Muscle of leg (tissue), 11 donors: ENCODE data around the gene PCYOX1L. TPM values are rescaled to one million over a fixed set of nuclear protein-coding genes. Genes with fewer than 3 reads are reported as not detected.
A peak's percentile ranks its signal among the peaks of the same experiment; 100 is the strongest.

Experiments used
- DNase-seq: peaks from one replicate; pipeline ENCODE4 v3.0.0; 2013
- H3K27ac ChIP-seq: one replicate; pipeline ENCODE4 v1.5.1; 2013; ENCODE audit warnings: mild to moderate bottlenecking, low read length, control low read depth
- H3K27me3 ChIP-seq: one replicate; pipeline ENCODE4 v1.6.1; 2013; ENCODE audit warnings: low read length; ENCODE audit not compliant: control insufficient read depth, insufficient read depth
- H3K36me3 ChIP-seq: one replicate; pipeline ENCODE4 v1.6.1; 2013; ENCODE audit warnings: low read length; ENCODE audit not compliant: control insufficient read depth, insufficient read depth
- H3K4me1 ChIP-seq: one replicate; pipeline ENCODE4 v1.6.1; 2013; ENCODE audit warnings: low read length; ENCODE audit not compliant: control insufficient read depth, insufficient read depth
- H3K4me3 ChIP-seq: one replicate; pipeline ENCODE4 v1.5.1; 2013; ENCODE audit warnings: low read length, control low read depth
- H3K9me3 ChIP-seq: replicated peaks from 2 replicates; pipeline ENCODE4 v1.6.1; 2013; ENCODE audit warnings: low read depth, low read length; ENCODE audit not compliant: control insufficient read depth
- WGBS: methylation state at CpG from one replicate; pipeline ENCODE4 v1.1.5; 2013; ENCODE audit warnings: missing lambda C conversion rate; ENCODE audit not compliant: insufficient coverage; 5-methylcytosine and 5-hydroxymethylcytosine counted together
- polyA plus RNA-seq, 8 donors: library from polyadenylated mRNA; unstranded; fragments of 120-200 nt; gene quantifications; one replicate each; pipeline versions ENCODE4 v1.2.1 to v1.2.3, GENCODE V29; 2013; ENCODE audit warnings: inconsistent platforms in 1 of 8, low replicate concordance in 1 of 8; ENCODE audit not compliant: insufficient read length in 8 of 8, insufficient read depth in 1 of 8
- total RNA-seq: library from RNA; stranded (reverse); fragments of 120-200 nt; gene quantifications from one replicate; pipeline ENCODE4 v1.2.4, GENCODE V29; 2013

PCYOX1L gene
- total and polyA plus RNA-seq, 9 donors = 6.3 to 11.6 (median 9.2) TPM

DNA sequence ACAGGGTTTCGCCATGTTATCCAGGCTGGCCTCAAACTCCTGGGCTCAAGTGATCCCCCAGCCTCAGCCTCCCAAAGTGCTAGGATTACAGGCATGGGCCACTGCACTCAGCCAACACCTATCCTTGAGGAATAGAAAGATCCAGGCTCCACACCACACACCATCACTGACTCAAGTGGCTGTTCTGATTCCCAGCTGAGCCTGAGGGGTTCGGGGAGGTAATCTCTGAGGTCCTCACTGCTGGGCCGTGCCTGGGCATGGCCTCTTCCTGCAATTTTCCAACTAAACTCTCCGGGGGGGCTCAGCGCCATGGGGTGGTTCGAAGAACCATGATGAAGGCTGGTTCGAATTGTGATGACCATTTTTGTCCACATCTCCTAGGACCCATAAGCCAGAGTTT is 52.2 kb downstream of the PCYOX1L start:
- Histone ChIP-seq H3K36me3 (peaks cover 10% of the 10 kb centered on the region), H3K9me3 (no peaks in the 10 kb centered on the region), H3K27me3 (no peaks in the 10 kb centered on the region), H3K27ac (no peak overlapping the region), H3K4me3 (peak overlapping the region; percentile 45), H3K4me1 (peaks cover 34% of the 10 kb centered on the region)
- WGBS = no CpG with 5 or more reads among the region's 7 CpGs
- no peak for DNase-seq

DNA sequence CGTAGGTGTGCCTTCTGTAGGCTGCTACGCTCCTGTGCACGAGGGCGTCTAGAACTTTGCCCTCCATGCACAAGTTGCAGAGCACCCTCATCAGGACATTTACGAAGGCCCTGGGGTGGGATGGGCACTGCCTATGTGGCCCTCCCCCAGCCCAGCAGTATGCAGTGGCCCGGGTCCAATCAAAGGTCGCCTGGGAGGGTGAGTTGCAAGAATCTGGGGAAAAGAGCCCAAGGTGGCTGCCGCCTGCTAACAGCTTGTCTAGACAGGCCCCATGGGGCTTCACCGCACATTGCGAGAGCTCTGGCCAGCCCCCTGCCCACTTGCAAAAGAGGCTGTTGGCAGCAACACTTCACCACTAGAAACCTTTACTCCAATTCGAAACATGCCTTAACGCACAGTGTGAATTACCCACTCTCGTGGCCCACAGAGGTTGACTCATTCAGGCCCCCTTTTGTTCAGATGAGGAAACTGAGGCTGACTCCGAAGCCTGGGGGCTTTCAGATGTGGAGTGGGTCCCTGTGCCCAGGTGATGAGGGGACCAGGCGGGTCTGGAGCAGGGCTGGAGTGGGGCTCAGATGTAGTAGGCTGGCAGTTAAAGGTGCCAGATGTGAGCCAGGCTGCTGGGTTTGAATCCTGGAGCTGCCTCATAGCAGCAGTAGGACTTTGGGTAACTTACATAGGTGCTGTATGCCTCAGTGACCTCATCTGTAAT is 53.0 kb downstream of the PCYOX1L start:
- H3K4me1 ChIP-seq = peaks cover 30% of the 10 kb centered on the region
- peaks cover 12% of the 10 kb centered on the region for H3K36me3 ChIP-seq
- WGBS = 69% methylated on average over 10 of the region's 15 CpGs

DNA sequence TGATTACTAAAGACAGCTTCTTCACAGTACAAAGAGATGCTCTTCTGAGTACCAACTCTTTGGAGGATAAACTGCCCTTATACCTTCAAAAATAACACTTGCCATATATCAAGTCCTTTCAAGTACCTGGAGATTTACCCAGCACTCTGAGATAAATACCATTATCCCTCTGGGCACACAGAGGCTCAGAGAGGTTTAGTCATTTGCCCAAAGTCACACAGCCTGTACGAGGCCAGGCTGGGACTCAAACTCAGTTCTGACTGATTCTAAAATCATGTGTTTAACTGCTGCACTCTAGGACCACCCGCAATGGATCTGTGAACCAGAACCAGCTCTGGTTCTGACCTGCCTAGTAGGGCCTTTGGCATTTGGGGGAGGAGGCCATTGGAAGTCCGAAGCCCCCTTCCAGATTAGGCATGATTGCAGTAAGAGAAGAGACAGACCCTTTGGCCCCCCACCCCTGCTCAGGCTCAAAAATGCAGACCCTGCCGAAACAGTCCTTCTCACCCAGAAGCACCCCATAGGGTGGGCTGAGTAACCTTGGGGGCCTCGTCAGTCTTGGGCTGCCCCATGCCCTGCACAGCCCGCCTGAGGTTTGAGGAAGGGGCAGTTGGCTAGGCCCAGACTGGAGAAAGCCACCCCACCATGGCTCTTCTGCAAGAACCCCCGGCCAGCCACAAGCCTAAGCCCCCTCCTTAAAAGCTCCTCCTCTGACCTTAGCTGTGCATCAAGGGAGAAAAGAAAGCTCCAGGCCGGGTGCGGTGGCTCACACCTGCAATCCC is 54.1 kb downstream of the PCYOX1L start:
- Histone ChIP-seq H3K4me3 (peak overlapping the region; percentile 28), H3K9me3 (no peaks in the 10 kb centered on the region), H3K36me3 (peaks cover 12% of the 10 kb centered on the region), H3K27me3 (no peaks in the 10 kb centered on the region), H3K27ac (no peak overlapping the region), H3K4me1 (peaks cover 27% of the 10 kb centered on the region)
- 71% methylated on average over 5 of the region's 9 CpGs for WGBS
- no peak for DNase-seq

More for the DNA sequence above, 53.0 kb downstream of the PCYOX1L start:
- no peak overlapping the region for H3K27ac ChIP-seq
- H3K9me3 ChIP-seq = no peaks in the 10 kb centered on the region
- peak overlapping the region; percentile 45 for H3K4me3 ChIP-seq
- H3K27me3 ChIP-seq = no peaks in the 10 kb centered on the region
- no peak for DNase-seq

DNA sequence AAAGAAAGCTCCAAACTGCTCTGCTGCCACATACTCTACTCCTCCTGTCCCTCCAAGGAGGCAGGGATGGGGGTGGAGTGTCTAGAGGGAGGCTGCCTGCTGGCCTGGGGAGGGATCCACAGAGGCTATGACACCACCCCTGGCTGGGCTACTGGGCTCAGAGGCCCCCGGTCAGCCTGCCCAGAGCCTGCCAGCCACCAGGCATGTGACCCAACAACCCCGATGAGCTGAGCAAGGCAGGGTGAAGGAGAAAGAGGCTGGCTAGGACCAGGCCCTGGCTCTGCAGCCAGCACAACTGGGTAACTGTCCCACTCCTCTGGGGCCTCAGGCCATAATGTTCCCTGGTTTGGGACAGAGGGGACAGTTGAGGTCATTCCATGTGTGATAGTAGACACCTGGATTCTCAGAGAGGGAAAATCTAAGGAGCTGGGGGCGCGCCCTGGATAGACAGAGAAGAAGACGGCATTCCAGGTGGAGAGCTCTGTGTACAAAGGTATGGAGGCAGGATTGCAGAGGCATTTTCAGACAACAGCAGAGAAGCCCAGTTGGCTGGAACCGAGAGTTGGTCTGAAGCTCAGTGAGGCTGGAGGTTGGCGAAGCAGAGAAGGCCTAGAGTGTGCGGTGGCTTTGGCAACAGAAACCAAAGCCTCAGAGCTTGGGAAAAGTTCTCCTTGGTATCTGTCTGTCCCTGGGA is 55.1 kb downstream of the PCYOX1L start:
- 87% methylated on average over 4 of the region's 8 CpGs for WGBS
- Histone ChIP-seq H3K4me3 (peak overlapping the region; percentile 8), H3K27ac (peak overlapping the region; percentile 3), H3K4me1 (peaks cover 32% of the 10 kb centered on the region), H3K27me3 (no peaks in the 10 kb centered on the region), H3K36me3 (peaks cover 12% of the 10 kb centered on the region), H3K9me3 (no peaks in the 10 kb centered on the region)
- no peak for DNase-seq

DNA sequence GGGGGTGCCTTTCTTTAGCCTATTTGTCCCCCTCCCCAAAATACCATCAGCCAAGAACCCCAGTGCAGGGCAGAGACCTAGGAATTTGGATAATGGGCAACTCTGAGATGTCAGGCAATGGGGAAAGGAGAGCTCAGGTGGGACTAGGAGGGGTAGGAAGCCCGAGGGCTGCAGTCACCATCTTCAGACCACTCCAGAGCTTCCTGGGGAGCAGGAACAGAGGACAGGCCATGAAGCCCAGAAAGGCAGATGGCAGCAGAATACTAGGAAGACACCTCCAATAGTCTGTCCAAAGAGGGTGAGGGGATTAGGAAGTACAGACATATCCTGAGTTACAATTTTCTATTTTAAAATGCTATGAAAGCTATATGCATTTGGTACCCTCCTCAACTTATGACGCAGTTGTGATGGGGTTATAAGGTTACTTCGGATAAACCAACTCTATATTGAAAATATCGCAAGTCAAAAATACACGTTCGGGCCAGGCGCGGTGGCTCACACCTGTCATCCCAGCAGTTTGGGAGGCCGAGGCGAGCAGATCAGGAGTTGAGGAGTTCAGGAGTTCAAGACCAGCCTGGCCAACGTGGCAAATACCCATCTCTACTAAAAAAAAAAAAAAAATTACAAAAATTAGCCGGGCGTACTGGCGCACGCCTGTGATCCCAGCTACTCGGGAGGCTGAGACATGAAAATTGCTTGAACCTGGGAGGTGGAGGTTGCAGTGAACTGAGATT is 55.8 kb downstream of the PCYOX1L start:
- DNase-seq = no peak
- Histone ChIP-seq H3K4me1 (peaks cover 31% of the 10 kb centered on the region), H3K27ac (no peak overlapping the region), H3K27me3 (no peaks in the 10 kb centered on the region), H3K4me3 (no peak overlapping the region), H3K9me3 (no peaks in the 10 kb centered on the region), H3K36me3 (peaks cover 12% of the 10 kb centered on the region)
- no CpG with 5 or more reads among the region's 16 CpGs for WGBS

DNA sequence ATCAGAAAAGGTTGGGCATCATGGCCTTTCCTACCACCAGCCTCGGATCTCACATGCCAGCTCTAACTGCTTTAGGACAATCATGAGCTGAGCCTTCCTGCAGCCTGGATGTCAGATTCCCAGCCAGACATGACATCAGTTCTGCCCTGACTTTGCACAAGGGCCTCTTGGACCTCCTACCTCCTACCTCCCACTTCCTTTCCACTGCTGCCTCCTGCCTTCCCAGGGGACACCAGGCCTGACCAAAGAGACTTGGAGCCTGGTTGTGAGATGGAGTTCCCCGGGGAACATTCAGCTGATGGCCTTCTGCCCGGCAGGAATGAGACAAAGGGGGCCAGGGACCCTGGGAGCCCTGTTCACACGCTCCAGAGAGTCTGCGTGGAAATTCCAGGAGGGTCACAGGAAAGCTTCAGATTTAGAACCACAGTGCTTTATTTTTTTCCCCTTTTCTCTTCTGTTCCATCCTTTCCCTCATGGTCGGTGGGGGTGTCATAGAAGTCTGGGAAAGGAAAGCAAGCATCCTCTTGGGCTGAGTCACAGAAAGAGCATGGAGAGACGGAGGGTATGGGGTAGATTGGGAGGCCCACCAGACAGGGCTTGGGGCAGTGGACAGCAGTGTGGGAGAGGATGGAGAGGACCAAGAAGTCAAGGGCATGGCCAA is 56.7 kb downstream of the PCYOX1L start:
- DNase-seq = peak; percentile 69
- Histone ChIP-seq H3K4me3 (no peak overlapping the region), H3K36me3 (peaks cover 12% of the 10 kb centered on the region), H3K27me3 (no peaks in the 10 kb centered on the region), H3K4me1 (peaks cover 32% of the 10 kb centered on the region), H3K27ac (peak overlapping the region; percentile 80), H3K9me3 (no peaks in the 10 kb centered on the region)
- WGBS = 36% methylated on average over 3 of the region's 7 CpGs

DNA sequence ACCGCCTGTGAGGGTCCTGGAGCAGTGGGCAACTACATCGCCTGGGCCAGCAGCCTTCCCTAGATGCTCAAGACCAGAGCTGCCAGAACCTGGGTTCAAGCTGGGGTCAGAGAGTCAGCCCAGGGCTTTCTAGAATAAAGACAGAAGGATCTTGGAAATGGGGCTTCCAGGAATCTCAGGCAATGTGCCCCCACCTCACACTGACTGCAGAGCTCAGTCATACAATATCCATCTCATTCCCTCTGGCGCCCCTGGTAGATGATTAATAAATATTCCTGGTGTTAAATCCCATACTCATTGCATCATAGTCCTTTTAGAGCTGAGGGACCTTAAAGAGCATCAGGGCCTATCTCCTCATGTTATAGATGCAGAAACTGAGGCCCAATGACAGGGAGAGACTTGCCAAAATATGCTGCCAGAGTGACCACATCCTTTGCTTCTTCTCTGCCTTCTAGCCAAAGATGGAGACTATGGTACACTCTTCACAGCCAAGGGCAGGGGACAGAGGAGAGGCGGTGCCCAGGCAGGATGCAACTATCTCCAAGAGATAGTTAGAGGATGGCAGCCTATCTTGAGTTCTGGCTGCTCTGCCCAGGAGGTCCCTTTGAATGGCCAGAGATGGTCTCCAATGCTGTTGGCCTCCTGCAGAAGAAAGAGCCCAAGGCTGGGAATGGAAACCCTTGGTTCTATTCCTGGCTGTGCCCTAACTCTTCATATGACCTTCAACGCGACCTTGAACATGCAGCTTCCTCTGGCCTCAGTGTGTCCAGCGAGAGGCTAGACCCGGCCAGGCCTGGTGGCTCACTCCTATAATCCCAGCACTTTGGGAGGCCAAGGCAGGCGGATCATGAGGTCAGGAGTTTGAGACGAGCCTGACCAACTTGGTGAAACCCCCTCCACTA is 57.5 kb downstream of the PCYOX1L start:
- 87% methylated on average over 5 of the region's 10 CpGs for WGBS
- H3K4me3 ChIP-seq = no peak overlapping the region
- peaks cover 12% of the 10 kb centered on the region for H3K36me3 ChIP-seq
- H3K4me1 ChIP-seq = peaks cover 40% of the 10 kb centered on the region
- H3K9me3 ChIP-seq = no peaks in the 10 kb centered on the region
- H3K27me3 ChIP-seq = no peaks in the 10 kb centered on the region
- H3K27ac ChIP-seq = no peak overlapping the region
- DNase-seq = no peak

DNA sequence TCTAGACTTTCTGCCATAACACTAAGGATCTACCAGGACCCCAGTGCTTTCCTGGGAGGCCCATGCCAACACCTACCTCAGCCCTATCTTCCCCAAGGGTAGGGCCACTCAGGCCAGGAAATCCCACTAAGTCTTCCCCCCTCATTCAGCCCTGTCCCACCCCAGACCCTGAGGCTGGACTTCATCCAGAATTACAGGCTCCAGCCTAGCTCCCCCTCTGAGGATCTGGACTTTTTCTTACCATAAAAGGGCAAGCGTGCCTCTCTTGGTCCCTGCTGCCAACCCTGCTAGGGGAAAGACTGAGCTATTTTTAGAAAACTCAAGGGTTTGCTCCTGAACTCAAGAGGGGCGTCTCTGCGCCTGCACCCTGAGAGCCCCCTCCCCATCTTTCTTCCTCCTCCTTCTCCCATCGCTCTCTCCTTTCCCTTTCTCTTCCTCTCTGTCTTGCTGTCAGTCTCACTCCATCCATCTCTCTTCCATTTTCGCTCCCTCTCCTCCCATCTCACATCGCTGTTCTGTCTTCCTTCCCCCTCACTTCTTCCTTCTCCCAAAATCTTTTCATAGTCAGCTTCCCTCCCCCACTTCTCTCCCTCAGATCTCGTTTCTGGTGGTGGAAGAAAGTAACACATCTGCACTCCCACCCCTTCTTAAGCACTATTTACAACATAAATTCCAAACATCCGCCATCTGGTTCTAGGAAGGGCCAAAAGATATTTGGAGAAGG is 59.3 kb downstream of the PCYOX1L start:
- peak; percentile 92 for DNase-seq
- Histone ChIP-seq H3K27ac (peak overlapping the region; percentile 77), H3K4me3 (no peak overlapping the region), H3K4me1 (peaks cover 54% of the 10 kb centered on the region), H3K9me3 (no peaks in the 10 kb centered on the region), H3K36me3 (peaks cover 13% of the 10 kb centered on the region), H3K27me3 (no peaks in the 10 kb centered on the region)
- 15% methylated on average over 6 of the region's 8 CpGs for WGBS
